HepG2 (cell line): Measurements from ENCODE around the gene GPR155. TPM values are rescaled to one million over a fixed set of nuclear protein-coding genes. Genes with fewer than 3 reads are reported as not detected.

Experiments
- FOXJ3 ChIP-seq: sonication (generic); formaldehyde crosslinking; IDR thresholded peaks from 2 replicates; pipeline ENCODE4 v1.4.0; 2020; ENCODE audit warnings: missing genetic modification reagents, mild to moderate bottlenecking, borderline replicate concordance
- GATA4 ChIP-seq: sonication (generic); IDR thresholded peaks from 2 replicates; pipeline ENCODE4 v1.6.1; 2016; ENCODE audit warnings: antibody characterized with exemption, low read depth, borderline replicate concordance
- HNRNPLL ChIP-seq: fragments of 200-400 bp; formaldehyde crosslinking; IDR thresholded peaks from 2 replicates; pipeline ENCODE4 v1.6.1; 2017; ENCODE audit warnings: mild to moderate bottlenecking, low read depth, low read length; ENCODE audit not compliant: poor library complexity, severe bottlenecking
- HOMEZ ChIP-seq: IDR thresholded peaks from 2 replicates; pipeline ENCODE4 v1.6.1; 2016; ENCODE audit warnings: low read depth
- MED13 ChIP-seq: sonication (generic); formaldehyde crosslinking; IDR thresholded peaks from 2 replicates; pipeline ENCODE4 v1.5.0; 2020; ENCODE audit warnings: missing genetic modification reagents
- MYPOP ChIP-seq: sonication (generic); formaldehyde crosslinking; IDR thresholded peaks from 2 replicates; pipeline ENCODE4 v1.8.1; 2023; ENCODE audit warnings: mild to moderate bottlenecking, moderate library complexity, missing genetic modification reagents
- NFKB2 ChIP-seq: sonication (generic); formaldehyde crosslinking; IDR thresholded peaks from 2 replicates; pipeline ENCODE4 v1.4.0; 2020; ENCODE audit warnings: missing genetic modification reagents, borderline replicate concordance
- TEF ChIP-seq: sonication (generic); formaldehyde crosslinking; IDR thresholded peaks from 2 replicates; pipeline ENCODE4 v1.5.0; 2020; ENCODE audit warnings: missing genetic modification reagents
- TRIM24 ChIP-seq: sonication (generic); formaldehyde crosslinking; IDR thresholded peaks from 2 replicates; pipeline ENCODE4 v1.8.0; 2022; ENCODE audit warnings: mild to moderate bottlenecking, missing genetic modification reagents
- ZFP36 ChIP-seq: fragments of 150-350 bp; IDR thresholded peaks from 2 replicates; pipeline ENCODE4 v1.6.1; 2018; ENCODE audit warnings: borderline replicate concordance, low read length, low read depth; ENCODE audit not compliant: partially characterized antibody
- ZNF639 ChIP-seq: conservative IDR thresholded peaks from 2 replicates; pipeline ENCODE4 v1.6.1; 2018; ENCODE audit warnings: missing genetic modification reagents
- ZNF788 ChIP-seq: sonication (generic); formaldehyde crosslinking; IDR thresholded peaks from 2 replicates; pipeline ENCODE4 v1.5.0; 2020; ENCODE audit warnings: mild to moderate bottlenecking, missing genetic modification reagents, borderline replicate concordance
- polyA plus RNA-seq, 8 experiments: library from polyadenylated mRNA; depleted of rRNA in 3 of 8; stranded (reverse) in 7 of 8; unstranded in 1 of 8; fragments of >200 nt; fragmentation: Illumina TruSeq in 4 of 8; extraction: Trizol in 4 of 8; gene quantifications; 2 replicates each; pipeline versions ENCODE4 v1.2.1 to v1.2.3, GENCODE V29; 2011 to 2016; ENCODE audit warnings: low read depth in 4 of 8, missing spikeins in 1 of 8, mixed read lengths in 1 of 8; ENCODE audit not compliant: insufficient read depth in 1 of 8
- total RNA-seq, 5 experiments: library from RNA; depleted of rRNA; stranded (reverse); fragments of >200 nt; fragmentation: Illumina TruSeq; extraction: Trizol; gene quantifications; 2 replicates each; pipeline ENCODE4 v1.2.3, GENCODE V29; 2016; ENCODE audit warnings: low read depth in 1 of 5
- TF ChIP-seq, protein P1 (sequence below): sonication (generic); formaldehyde crosslinking; IDR thresholded peaks from 2 replicates; pipeline ENCODE4 v1.9.0; 2022; ENCODE audit warnings: low read depth, missing genetic modification reagents
- TF ChIP-seq, protein P2 (sequence below): fragments of 450-650 bp; IDR thresholded peaks from 2 replicates; pipeline ENCODE4 v1.6.1; 2017
- TF ChIP-seq, protein P3 (sequence below): sonication (generic); formaldehyde crosslinking; conservative IDR thresholded peaks from 2 replicates; pipeline ENCODE4 v1.4.0; 2020; ENCODE audit warnings: missing genetic modification reagents
- TF ChIP-seq, protein P4 (sequence below): sonication (generic); formaldehyde crosslinking; IDR thresholded peaks from 2 replicates; pipeline ENCODE4 v1.8.0; 2022; ENCODE audit warnings: mild to moderate bottlenecking, missing genetic modification reagents, borderline replicate concordance

Gene GPR155
- total and polyA plus RNA-seq, 2 of the 13 experiments (the other 11 are each of a cell fraction or from before 2014, with no cell fraction given) = 0.15 to 0.49 TPM

DNA sequence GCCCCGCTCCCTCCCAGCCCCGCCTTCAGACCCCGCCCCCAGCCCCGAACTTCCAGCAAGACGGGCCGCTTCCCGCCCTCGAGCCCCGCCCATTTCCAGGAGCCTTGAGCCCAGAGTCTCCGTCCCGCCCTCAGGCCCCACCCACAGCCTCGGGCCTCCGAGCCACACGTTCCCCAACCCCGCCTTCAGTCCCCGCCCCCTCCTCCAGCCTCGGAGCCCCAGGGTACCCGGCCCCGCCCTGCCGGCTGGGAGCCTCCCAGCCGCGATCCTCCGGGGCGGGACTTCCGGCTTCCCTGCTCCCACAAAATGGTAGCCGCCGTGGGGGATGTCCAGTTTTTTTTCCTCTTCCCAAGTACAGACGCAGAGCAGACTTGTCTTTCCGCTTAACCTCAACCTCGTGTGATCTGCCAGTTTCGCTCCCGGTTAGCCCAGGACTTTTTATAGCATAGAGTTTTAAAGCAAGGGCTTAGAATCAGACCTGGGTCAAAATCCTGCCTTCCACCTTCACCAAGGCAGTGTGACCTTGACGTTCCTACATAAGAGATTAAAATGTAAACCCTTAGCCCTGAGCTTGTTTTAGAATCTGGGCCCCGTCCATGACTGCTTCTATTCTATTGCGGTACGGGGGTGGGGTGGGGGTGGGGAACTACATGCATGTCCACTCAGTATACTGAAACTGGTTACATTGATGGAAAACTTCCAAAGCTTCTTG is 435 bp upstream of the GPR155 start (continued):
- TF ChIP-seq, protein P1, sequence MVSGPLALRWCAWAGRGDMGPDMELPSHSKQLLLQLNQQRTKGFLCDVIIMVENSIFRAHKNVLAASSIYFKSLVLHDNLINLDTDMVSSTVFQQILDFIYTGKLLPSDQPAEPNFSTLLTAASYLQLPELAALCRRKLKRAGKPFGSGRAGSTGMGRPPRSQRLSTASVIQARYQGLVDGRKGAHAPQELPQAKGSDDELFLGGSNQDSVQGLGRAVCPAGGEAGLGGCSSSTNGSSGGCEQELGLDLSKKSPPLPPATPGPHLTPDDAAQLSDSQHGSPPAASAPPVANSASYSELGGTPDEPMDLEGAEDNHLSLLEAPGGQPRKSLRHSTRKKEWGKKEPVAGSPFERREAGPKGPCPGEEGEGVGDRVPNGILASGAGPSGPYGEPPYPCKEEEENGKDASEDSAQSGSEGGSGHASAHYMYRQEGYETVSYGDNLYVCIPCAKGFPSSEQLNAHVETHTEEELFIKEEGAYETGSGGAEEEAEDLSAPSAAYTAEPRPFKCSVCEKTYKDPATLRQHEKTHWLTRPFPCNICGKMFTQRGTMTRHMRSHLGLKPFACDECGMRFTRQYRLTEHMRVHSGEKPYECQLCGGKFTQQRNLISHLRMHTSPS = no peak
- TF ChIP-seq MED13 (CRISPR knock-in tag) (no peak), GATA4 (0 out of 2 replicates have a peak, but pooled peaks have one; percentile 35), MYPOP (CRISPR knock-in tag) (no peak), TEF (no peak), FOXJ3 (CRISPR knock-in tag) (no peak), HNRNPLL (no peak), ZNF788 (CRISPR knock-in tag) (peak; percentile 1; the same call in 1 of the 2 replicates), ZNF639 (CRISPR knock-in tag) (no peak), HOMEZ (CRISPR knock-in tag) (peak; percentile 77; the same call in 1 of the 2 replicates), TRIM24 (CRISPR knock-in tag) (no peak), ZFP36 (no peak), NFKB2 (no peak)
- TF ChIP-seq, protein P2, sequence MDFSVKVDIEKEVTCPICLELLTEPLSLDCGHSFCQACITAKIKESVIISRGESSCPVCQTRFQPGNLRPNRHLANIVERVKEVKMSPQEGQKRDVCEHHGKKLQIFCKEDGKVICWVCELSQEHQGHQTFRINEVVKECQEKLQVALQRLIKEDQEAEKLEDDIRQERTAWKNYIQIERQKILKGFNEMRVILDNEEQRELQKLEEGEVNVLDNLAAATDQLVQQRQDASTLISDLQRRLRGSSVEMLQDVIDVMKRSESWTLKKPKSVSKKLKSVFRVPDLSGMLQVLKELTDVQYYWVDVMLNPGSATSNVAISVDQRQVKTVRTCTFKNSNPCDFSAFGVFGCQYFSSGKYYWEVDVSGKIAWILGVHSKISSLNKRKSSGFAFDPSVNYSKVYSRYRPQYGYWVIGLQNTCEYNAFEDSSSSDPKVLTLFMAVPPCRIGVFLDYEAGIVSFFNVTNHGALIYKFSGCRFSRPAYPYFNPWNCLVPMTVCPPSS = no peak
- TF ChIP-seq, protein P3, sequence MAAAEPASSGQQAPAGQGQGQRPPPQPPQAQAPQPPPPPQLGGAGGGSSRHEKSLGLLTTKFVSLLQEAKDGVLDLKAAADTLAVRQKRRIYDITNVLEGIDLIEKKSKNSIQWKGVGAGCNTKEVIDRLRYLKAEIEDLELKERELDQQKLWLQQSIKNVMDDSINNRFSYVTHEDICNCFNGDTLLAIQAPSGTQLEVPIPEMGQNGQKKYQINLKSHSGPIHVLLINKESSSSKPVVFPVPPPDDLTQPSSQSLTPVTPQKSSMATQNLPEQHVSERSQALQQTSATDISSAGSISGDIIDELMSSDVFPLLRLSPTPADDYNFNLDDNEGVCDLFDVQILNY (CRISPR knock-in tag) = no peak
- TF ChIP-seq, protein P4, sequence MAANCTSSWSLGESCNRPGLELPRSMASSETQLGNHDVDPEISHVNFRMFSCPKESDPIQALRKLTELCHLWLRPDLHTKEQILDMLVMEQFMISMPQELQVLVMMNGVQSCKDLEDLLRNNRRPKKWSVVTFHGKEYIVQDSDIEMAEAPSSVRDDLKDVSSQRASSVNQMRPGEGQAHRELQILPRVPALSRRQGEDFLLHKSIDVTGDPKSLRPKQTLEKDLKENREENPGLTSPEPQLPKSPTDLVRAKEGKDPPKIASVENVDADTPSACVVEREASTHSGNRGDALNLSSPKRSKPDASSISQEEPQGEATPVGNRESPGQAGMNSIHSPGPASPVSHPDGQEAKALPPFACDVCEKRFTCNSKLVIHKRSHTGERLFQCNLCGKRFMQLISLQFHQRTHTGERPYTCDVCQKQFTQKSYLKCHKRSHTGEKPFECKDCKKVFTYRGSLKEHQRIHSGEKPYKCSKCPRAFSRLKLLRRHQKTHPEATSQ (CRISPR knock-in tag) = no peak
